ENCODE measurements around the gene MPV17L2.

GRCh38 chr19:18227781-18228271 is 34.8 kb downstream of the MPV17L2 start:
- TF ChIP-seq POLR2A (IDR thresholded peaks at IDR 0.05; ENCODE audit: low read depth) (no peak), CTCF (IDR thresholded peaks at IDR 0.05) (no peak)
